ENCODE data around the gene KATNB1. TPM values are rescaled to one million over a fixed set of nuclear protein-coding genes. Genes with fewer than 3 reads are reported as not detected.
"Not testable (repeated sequence)": the region's sequence is repeated elsewhere in the genome, so short reads cannot be mapped to it uniquely, and the experiment has no call there.

KATNB1 gene
- total and polyA plus RNA-seq, 2 donors (not counting 1 experiment from before 2014, with no cell fraction given) = 6.7 to 15.2 TPM

DNA sequence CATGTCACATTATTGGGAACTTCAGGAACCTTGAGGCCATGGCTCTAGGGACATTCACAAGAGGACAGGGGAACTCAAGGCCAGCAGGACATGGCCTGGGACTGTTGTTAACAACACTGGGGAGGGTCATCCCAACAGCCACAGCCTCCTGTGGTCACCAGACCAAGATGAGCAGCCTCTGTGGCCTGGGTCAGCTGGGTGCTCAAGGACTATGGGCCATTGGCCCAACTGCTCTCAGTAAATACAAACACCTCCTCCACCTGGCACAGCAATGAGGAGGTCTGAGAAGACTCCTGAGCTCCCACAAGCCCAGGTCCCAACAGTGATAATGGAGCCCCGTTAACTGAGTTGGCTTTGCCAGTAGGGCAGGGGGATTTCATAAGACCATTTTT, 45.8 kb downstream of the KATNB1 start:
- Histone ChIP-seq H3K36me3 (ENCODE audit: control insufficient read depth, insufficient read depth, low read length) (peaks cover 9% of the 10 kb centered on the region), H2AFZ (ENCODE audit: low read length) (no peak overlapping the region), H3K4me3 (replicated peaks in 1 of 4; ENCODE audit: control extremely low read depth in 1 of 4, insufficient read depth in 1 of 4, low read depth in 3 of 4, low read length in 4 of 4) (no peak overlapping the region), H3K9ac (ENCODE audit: insufficient read depth, low read length) (no peak overlapping the region), H3K27ac (ENCODE audit: insufficient read depth, low read length) (no peak overlapping the region), H4K20me1 (ENCODE audit: control insufficient read depth, extremely low read depth, insufficient read depth, low read length) (no peaks in the 10 kb centered on the region), H3K79me2 (ENCODE audit: control insufficient read depth, insufficient read depth, low read length) (no peaks in the 10 kb centered on the region), H3K9me3 (ENCODE audit: control insufficient read depth, insufficient read depth, low read depth, low read length) (no peaks in the 10 kb centered on the region), H3K27me3 (ENCODE audit: control insufficient read depth, insufficient read depth, low read length) (no peaks in the 10 kb centered on the region), H3K4me2 (ENCODE audit: extremely low read depth, insufficient read depth, low read length) (no peak overlapping the region), H3K4me1 (ENCODE audit: control insufficient read depth, extremely low read depth, insufficient read depth, low read length) (no peaks in the 10 kb centered on the region)
- no peak for TF ChIP-seq EZH2 (IDR thresholded peaks at IDR 0.05; ENCODE audit: low read length, missing control alignments)
- TF ChIP-seq, protein P1, sequence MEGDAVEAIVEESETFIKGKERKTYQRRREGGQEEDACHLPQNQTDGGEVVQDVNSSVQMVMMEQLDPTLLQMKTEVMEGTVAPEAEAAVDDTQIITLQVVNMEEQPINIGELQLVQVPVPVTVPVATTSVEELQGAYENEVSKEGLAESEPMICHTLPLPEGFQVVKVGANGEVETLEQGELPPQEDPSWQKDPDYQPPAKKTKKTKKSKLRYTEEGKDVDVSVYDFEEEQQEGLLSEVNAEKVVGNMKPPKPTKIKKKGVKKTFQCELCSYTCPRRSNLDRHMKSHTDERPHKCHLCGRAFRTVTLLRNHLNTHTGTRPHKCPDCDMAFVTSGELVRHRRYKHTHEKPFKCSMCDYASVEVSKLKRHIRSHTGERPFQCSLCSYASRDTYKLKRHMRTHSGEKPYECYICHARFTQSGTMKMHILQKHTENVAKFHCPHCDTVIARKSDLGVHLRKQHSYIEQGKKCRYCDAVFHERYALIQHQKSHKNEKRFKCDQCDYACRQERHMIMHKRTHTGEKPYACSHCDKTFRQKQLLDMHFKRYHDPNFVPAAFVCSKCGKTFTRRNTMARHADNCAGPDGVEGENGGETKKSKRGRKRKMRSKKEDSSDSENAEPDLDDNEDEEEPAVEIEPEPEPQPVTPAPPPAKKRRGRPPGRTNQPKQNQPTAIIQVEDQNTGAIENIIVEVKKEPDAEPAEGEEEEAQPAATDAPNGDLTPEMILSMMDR (conservative IDR thresholded peaks at IDR 0.05 in 1 of 2, IDR thresholded peaks at IDR 0.05 in 1 of 2; ENCODE audit: low read depth in 1 of 2, low read length in 2 of 2) = no peak
- DNase-seq (ENCODE audit: low read depth in 2 of 2) = no peak

DNA sequence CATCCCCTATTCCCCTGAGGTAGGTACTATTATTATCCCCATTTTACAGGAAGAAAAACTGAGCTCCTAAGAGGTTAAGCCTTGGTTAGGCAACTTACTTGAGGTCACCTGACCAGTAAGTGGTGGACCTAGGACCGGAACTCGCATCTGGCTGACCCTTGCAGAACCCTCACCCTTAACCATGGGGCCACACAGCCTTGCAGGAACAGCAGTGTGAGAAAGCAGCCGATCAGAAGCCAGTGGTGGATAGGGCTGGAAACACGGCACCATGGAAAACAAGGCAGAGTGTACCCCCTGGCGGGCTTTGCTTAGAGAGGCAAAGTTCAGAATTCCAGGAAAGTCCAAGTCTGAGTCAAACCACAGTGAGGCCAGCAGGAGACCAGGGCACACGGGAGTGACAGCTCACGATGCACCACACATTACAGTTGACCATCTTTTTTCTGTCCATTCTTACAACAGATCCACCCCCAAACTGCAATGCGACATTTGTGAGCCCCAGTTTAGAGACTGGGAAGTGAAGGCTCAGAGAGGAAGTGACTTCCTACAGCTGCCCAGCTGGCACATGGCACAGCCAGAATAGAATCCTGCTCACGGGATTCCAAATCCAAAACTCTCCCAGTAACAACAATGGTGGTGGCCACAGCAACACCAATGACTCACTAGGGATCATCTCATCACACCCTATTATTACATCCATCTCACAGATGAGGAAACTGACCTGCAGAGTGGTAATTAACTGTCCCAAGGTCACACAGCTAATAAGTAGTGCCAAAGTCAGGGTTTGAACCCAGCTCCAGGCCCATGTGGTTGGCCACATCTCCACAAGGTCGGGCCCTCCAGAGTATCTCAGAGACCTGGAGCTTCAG, 46.4 kb downstream of the KATNB1 start:
- no peaks in the 10 kb centered on the region for H4K20me1 ChIP-seq (ENCODE audit: control insufficient read depth, extremely low read depth, insufficient read depth, low read length)
- no peak overlapping the region for H3K9ac ChIP-seq (ENCODE audit: insufficient read depth, low read length)
- H3K4me2 ChIP-seq (ENCODE audit: extremely low read depth, insufficient read depth, low read length) = no peak overlapping the region
- no peak overlapping the region for H3K4me3 ChIP-seq (replicated peaks in 1 of 4; ENCODE audit: control extremely low read depth in 1 of 4, insufficient read depth in 1 of 4, low read depth in 3 of 4, low read length in 4 of 4)
- no peak overlapping the region for H2AFZ ChIP-seq (ENCODE audit: low read length)
- peak overlapping the region; percentile 4 for H3K27ac ChIP-seq (ENCODE audit: insufficient read depth, low read length)
- no peaks in the 10 kb centered on the region for H3K9me3 ChIP-seq (ENCODE audit: control insufficient read depth, insufficient read depth, low read depth, low read length)
- TF ChIP-seq EZH2 (IDR thresholded peaks at IDR 0.05; ENCODE audit: low read length, missing control alignments) = no peak
- TF ChIP-seq, protein P1 (conservative IDR thresholded peaks at IDR 0.05 in 1 of 2, IDR thresholded peaks at IDR 0.05 in 1 of 2; ENCODE audit: low read depth in 1 of 2, low read length in 2 of 2) = no peak
- no peaks in the 10 kb centered on the region for H3K79me2 ChIP-seq (ENCODE audit: control insufficient read depth, insufficient read depth, low read length)
- H3K36me3 ChIP-seq (ENCODE audit: control insufficient read depth, insufficient read depth, low read length) = peaks cover 7% of the 10 kb centered on the region
- peaks cover 6% of the 10 kb centered on the region for H3K4me1 ChIP-seq (ENCODE audit: control insufficient read depth, extremely low read depth, insufficient read depth, low read length)
- no peaks in the 10 kb centered on the region for H3K27me3 ChIP-seq (ENCODE audit: control insufficient read depth, insufficient read depth, low read length)
- DNase-seq (ENCODE audit: low read depth in 2 of 2) = peak; percentile 27 to 61

DNA sequence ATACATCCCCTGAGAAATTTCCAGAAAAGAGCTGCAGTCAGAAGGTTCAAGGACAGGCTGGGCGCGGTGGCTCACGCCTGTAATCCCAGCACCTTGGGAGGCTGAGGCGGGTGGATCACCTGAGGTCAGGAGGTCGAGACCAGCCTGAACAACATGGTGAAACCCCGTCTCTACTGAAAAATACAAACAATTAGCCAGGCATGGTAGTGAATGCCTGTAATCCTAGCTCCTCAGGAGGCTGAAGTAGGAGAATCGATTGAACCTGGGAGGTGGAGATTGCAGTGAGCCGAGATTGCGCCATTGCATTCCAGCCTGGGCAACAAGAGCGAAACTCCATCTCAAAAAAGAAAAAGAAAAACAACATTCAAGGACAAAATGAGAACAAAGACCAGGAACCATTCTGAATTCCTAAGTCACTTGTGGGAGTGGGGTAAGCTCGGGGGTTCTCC, 47.1 kb downstream of the KATNB1 start:
- peaks cover 10% of the 10 kb centered on the region for H3K4me1 ChIP-seq (ENCODE audit: control insufficient read depth, extremely low read depth, insufficient read depth, low read length)
- not testable (repeated sequence) for DNase-seq (ENCODE audit: low read depth in 2 of 2); H3K79me2 ChIP-seq (ENCODE audit: control insufficient read depth, insufficient read depth, low read length); H3K27me3 ChIP-seq (ENCODE audit: control insufficient read depth, insufficient read depth, low read length); H3K4me2 ChIP-seq (ENCODE audit: extremely low read depth, insufficient read depth, low read length); H3K9ac ChIP-seq (ENCODE audit: insufficient read depth, low read length); H3K36me3 ChIP-seq (ENCODE audit: control insufficient read depth, insufficient read depth, low read length); H3K4me3 ChIP-seq (replicated peaks in 1 of 4; ENCODE audit: control extremely low read depth in 1 of 4, insufficient read depth in 1 of 4, low read depth in 3 of 4, low read length in 4 of 4); H4K20me1 ChIP-seq (ENCODE audit: control insufficient read depth, extremely low read depth, insufficient read depth, low read length); H3K9me3 ChIP-seq (ENCODE audit: control insufficient read depth, insufficient read depth, low read depth, low read length); H2AFZ ChIP-seq (ENCODE audit: low read length); H3K27ac ChIP-seq (ENCODE audit: insufficient read depth, low read length)
